Stimulated activated effector memory CD8-positive, alpha-beta T cell treated with anti-CD3 and anti-CD28 coated beads, Interleukin-12 subunit alpha, Interleukin-12 subunit beta, amount 100 ng/mL, for 72 hours (primary cell): Measurements from ENCODE around the gene GBGT1.
"Not testable (repeated sequence)": the region's sequence is repeated elsewhere in the genome, so short reads cannot be mapped to it uniquely, and the experiment has no call there.

ENCODE experiments used
- ATAC-seq: fragments of 150-1000 bp; cut with Tn5 transposase; 2 replicates; pipeline ENCODE4 v1.10.0; 2021
- DNase-seq, 2 donors: peaks; one replicate each; pipeline ENCODE4 v3.0.0; 2021 to 2022; ENCODE audit warnings: low spot score in 2 of 2
- H3K27ac Mint-ChIP-seq: one replicate; pipeline ENCODE4 v1.8.0; 2022; ENCODE audit warnings: mild to moderate bottlenecking, mixed read lengths
- H3K36me3 Mint-ChIP-seq: one replicate; pipeline ENCODE4 v1.8.0; 2022; ENCODE audit warnings: mild to moderate bottlenecking, mixed read lengths
- H3K4me1 Mint-ChIP-seq: one replicate; pipeline ENCODE4 v1.8.0; 2022; ENCODE audit warnings: mixed read lengths
- H3K4me3 Mint-ChIP-seq: one replicate; pipeline ENCODE4 v1.8.0; 2022; ENCODE audit warnings: mild to moderate bottlenecking, mixed read lengths
- H3K9me3 Mint-ChIP-seq: one replicate; pipeline ENCODE4 v1.8.0; 2022; ENCODE audit warnings: mixed read lengths

The GBGT1 gene

GRCh38 chr9:133163504-133164172, at the start of gene GBGT1:
TSS of gene GBGT1 (minus strand) at chr9:133163914. CDS start at chr9:133162412, 1,502 bp downstream.
- Mint-ChIP-seq H3K9me3 (no peaks in the 10 kb centered on the region), H3K27ac (peak within 1 kb of the TSS; percentile 37), H3K36me3 (peaks cover 6% of the 10 kb centered on the region), H3K4me1 (peaks cover 11% of the 10 kb centered on the region), H3K4me3 (peak within 1 kb of the TSS; percentile 73)
- DNase-seq: peak in 1 of 2 donors; percentile 59
- peak; percentile 71 for ATAC-seq

- Mint-ChIP-seq H3K27ac (no peak overlapping the region), H3K36me3 (peaks cover 4% of the 10 kb centered on the region), H3K4me3 (no peak overlapping the region), H3K4me1 (no peaks in the 10 kb centered on the region), H3K9me3 (no peaks in the 10 kb centered on the region)
- no peak for DNase-seq
- ATAC-seq: no peak
These were observed 46.9 kb upstream of the GBGT1 start for GRCh38 chr9:133210609-133211008.

- H3K4me3 Mint-ChIP-seq: no peak overlapping the region
- DNase-seq (no peak), ATAC-seq (no peak)
- no peaks in the 10 kb centered on the region for H3K9me3 Mint-ChIP-seq
- H3K27ac Mint-ChIP-seq: no peak overlapping the region
- H3K4me1 Mint-ChIP-seq: no peaks in the 10 kb centered on the region
- H3K36me3 Mint-ChIP-seq: peaks cover 4% of the 10 kb centered on the region
These were observed 46.5 kb upstream of the GBGT1 start for GRCh38 chr9:133210202-133210532.

- not testable (repeated sequence) for ATAC-seq, H3K36me3 Mint-ChIP-seq, H3K4me3 Mint-ChIP-seq, H3K9me3 Mint-ChIP-seq, DNase-seq, H3K27ac Mint-ChIP-seq, H3K4me1 Mint-ChIP-seq
These were observed 45.9 kb upstream of the GBGT1 start for GRCh38 chr9:133209327-133210201.

- not testable (repeated sequence) for DNase-seq, H3K4me3 Mint-ChIP-seq, H3K36me3 Mint-ChIP-seq, H3K9me3 Mint-ChIP-seq, H3K27ac Mint-ChIP-seq, H3K4me1 Mint-ChIP-seq
- ATAC-seq: peak; percentile 9
These were observed 45.2 kb upstream of the GBGT1 start, which contains the start of gene OBP2B for GRCh38 chr9:133208880-133209300. TSS of gene OBP2B (minus strand) at chr9:133209250. CDS start at chr9:133209199, 51 bp downstream.

GRCh38 chr9:133208171-133208879, 44.6 kb upstream of the GBGT1 start:
- H3K4me1 Mint-ChIP-seq, H3K4me3 Mint-ChIP-seq, DNase-seq, H3K9me3 Mint-ChIP-seq, H3K36me3 Mint-ChIP-seq, ATAC-seq, H3K27ac Mint-ChIP-seq: not testable (repeated sequence)

- peaks cover 4% of the 10 kb centered on the region for H3K36me3 Mint-ChIP-seq
- no peak overlapping the region for H3K27ac Mint-ChIP-seq
- no peaks in the 10 kb centered on the region for H3K9me3 Mint-ChIP-seq
- no peak for ATAC-seq
- H3K4me3 Mint-ChIP-seq: no peak overlapping the region
- no peaks in the 10 kb centered on the region for H3K4me1 Mint-ChIP-seq
- no peak for DNase-seq
These were observed 43.9 kb upstream of the GBGT1 start for GRCh38 chr9:133207540-133208170.

GRCh38 chr9:133207021-133207531, 43.4 kb upstream of the GBGT1 start:
- Mint-ChIP-seq H3K4me1 (no peaks in the 10 kb centered on the region), H3K9me3 (no peaks in the 10 kb centered on the region), H3K36me3 (peaks cover 4% of the 10 kb centered on the region), H3K4me3 (no peak overlapping the region), H3K27ac (no peak overlapping the region)
- no peak for DNase-seq
- no peak for ATAC-seq

GRCh38 chr9:133205996-133206931, 42.5 kb upstream of the GBGT1 start:
- no peaks in the 10 kb centered on the region for H3K9me3 Mint-ChIP-seq
- no peaks in the 10 kb centered on the region for H3K4me1 Mint-ChIP-seq
- DNase-seq (no peak), ATAC-seq (no peak)
- H3K36me3 Mint-ChIP-seq: peaks cover 4% of the 10 kb centered on the region
- no peak overlapping the region for H3K27ac Mint-ChIP-seq
- H3K4me3 Mint-ChIP-seq: no peak overlapping the region

GRCh38 chr9:133205481-133205887, 41.8 kb upstream of the GBGT1 start:
- not testable (repeated sequence) for H3K9me3 Mint-ChIP-seq, H3K4me3 Mint-ChIP-seq, ATAC-seq, DNase-seq, H3K4me1 Mint-ChIP-seq, H3K36me3 Mint-ChIP-seq, H3K27ac Mint-ChIP-seq

GRCh38 chr9:133204993-133205336, 41.3 kb upstream of the GBGT1 start:
- Mint-ChIP-seq H3K36me3 (peaks cover 2% of the 10 kb centered on the region), H3K4me3 (no peak overlapping the region), H3K9me3 (no peaks in the 10 kb centered on the region), H3K27ac (no peak overlapping the region), H3K4me1 (peaks cover 6% of the 10 kb centered on the region)
- DNase-seq (no peak), ATAC-seq (no peak)

- Mint-ChIP-seq H3K4me3 (no peak overlapping the region), H3K9me3 (no peaks in the 10 kb centered on the region), H3K27ac (no peak overlapping the region), H3K36me3 (no peaks in the 10 kb centered on the region), H3K4me1 (peaks cover 8% of the 10 kb centered on the region)
- no peak for ATAC-seq
- DNase-seq: no peak
These were observed 40.8 kb upstream of the GBGT1 start for GRCh38 chr9:133204335-133204992.

GRCh38 chr9:133203506-133204075, 39.9 kb upstream of the GBGT1 start:
- Mint-ChIP-seq H3K4me1 (peaks cover 8% of the 10 kb centered on the region), H3K9me3 (no peaks in the 10 kb centered on the region), H3K36me3 (no peaks in the 10 kb centered on the region), H3K27ac (no peak overlapping the region), H3K4me3 (no peak overlapping the region)
- DNase-seq (no peak), ATAC-seq (no peak)
